ENCODE data around the gene ZAR1L.
A peak's percentile ranks its signal among the peaks of the same experiment; 100 is the strongest.
"Not testable (repeated sequence)": the region's sequence is repeated elsewhere in the genome, so short reads cannot be mapped to it uniquely, and the experiment has no call there.

ZAR1L gene, protein sequence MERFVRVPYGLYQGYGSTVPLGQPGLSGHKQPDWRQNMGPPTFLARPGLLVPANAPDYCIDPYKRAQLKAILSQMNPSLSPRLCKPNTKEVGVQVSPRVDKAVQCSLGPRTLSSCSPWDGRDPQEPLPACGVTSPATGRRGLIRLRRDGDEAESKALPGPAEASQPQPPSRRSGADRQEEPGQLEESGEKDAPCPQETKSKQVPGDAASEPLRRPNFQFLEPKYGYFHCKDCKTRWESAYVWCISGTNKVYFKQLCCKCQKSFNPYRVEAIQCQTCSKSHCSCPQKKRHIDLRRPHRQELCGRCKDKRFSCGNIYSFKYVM

DNA sequence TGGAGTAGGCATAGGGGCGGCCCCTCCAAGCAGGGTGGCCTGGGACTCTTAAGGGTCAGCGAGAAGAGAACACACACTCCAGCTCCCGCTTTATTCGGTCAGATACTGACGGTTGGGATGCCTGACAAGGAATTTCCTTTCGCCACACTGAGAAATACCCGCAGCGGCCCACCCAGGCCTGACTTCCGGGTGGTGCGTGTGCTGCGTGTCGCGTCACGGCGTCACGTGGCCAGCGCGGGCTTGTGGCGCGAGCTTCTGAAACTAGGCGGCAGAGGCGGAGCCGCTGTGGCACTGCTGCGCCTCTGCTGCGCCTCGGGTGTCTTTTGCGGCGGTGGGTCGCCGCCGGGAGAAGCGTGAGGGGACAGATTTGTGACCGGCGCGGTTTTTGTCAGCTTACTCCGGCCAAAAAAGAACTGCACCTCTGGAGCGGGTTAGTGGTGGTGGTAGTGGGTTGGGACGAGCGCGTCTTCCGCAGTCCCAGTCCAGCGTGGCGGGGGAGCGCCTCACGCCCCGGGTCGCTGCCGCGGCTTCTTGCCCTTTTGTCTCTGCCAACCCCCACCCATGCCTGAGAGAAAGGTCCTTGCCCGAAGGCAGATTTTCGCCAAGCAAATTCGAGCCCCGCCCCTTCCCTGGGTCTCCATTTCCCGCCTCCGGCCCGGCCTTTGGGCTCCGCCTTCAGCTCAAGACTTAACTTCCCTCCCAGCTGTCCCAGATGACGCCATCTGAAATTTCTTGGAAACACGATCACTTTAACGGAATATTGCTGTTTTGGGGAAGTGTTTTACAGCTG lies at the start of gene ZAR1L, which contains the start of gene BRCA2:
ZAR1L (minus strand) TSS at position 126 of the 790 bp plus-strand sequence. CDS start 3,438 bp downstream, outside the sequence.
BRCA2 (plus strand) TSS at position 271 of the 790 bp plus-strand sequence. CDS start 953 bp downstream, outside the sequence.
- Histone ChIP-seq H3K4me1 (ENCODE audit: insufficient read depth, low read length, poor library complexity, severe bottlenecking) (peaks cover 37% of the 10 kb centered on the region), H3F3A (ENCODE audit: low read depth) (no peaks in the 10 kb centered on the region), H3K9ac (ENCODE audit: low read depth, low read length, poor library complexity, severe bottlenecking) (peak within 1 kb of the TSS; percentile 87), H3K4me3 (ENCODE audit: low read length, poor library complexity, severe bottlenecking) (peak within 1 kb of the TSS; percentile 83), H3K79me2 (ENCODE audit: insufficient read depth, low read length) (peaks cover 33% of the 10 kb centered on the region), H3K27me3 (ENCODE audit: insufficient read depth, low read length, poor library complexity, severe bottlenecking) (no peaks in the 10 kb centered on the region), H3K9me2 (replicated peaks; ENCODE audit: low read depth, low read length) (no peaks in the 10 kb centered on the region), H4K20me1 (ENCODE audit: insufficient read depth, low read length, poor library complexity, severe bottlenecking) (peaks cover 6% of the 10 kb centered on the region), H3K4me2 (ENCODE audit: low read depth, low read length, poor library complexity, severe bottlenecking) (peak within 1 kb of the TSS; percentile 88), H3K9me3 (ENCODE audit: insufficient read depth, low read depth, low read length) (no peaks in the 10 kb centered on the region), H2AFZ (ENCODE audit: low read length) (peak within 1 kb of the TSS; percentile 87), H3K36me3 (ENCODE audit: insufficient read depth, low read length) (no peaks in the 10 kb centered on the region)
- TF ChIP-seq EZH2phosphoT487 (IDR thresholded peaks at IDR 0.05; ENCODE audit: borderline replicate concordance) = no peak
- TF ChIP-seq, protein P1, sequence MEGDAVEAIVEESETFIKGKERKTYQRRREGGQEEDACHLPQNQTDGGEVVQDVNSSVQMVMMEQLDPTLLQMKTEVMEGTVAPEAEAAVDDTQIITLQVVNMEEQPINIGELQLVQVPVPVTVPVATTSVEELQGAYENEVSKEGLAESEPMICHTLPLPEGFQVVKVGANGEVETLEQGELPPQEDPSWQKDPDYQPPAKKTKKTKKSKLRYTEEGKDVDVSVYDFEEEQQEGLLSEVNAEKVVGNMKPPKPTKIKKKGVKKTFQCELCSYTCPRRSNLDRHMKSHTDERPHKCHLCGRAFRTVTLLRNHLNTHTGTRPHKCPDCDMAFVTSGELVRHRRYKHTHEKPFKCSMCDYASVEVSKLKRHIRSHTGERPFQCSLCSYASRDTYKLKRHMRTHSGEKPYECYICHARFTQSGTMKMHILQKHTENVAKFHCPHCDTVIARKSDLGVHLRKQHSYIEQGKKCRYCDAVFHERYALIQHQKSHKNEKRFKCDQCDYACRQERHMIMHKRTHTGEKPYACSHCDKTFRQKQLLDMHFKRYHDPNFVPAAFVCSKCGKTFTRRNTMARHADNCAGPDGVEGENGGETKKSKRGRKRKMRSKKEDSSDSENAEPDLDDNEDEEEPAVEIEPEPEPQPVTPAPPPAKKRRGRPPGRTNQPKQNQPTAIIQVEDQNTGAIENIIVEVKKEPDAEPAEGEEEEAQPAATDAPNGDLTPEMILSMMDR (conservative IDR thresholded peaks at IDR 0.05; ENCODE audit: low read length) = no peak

DNA sequence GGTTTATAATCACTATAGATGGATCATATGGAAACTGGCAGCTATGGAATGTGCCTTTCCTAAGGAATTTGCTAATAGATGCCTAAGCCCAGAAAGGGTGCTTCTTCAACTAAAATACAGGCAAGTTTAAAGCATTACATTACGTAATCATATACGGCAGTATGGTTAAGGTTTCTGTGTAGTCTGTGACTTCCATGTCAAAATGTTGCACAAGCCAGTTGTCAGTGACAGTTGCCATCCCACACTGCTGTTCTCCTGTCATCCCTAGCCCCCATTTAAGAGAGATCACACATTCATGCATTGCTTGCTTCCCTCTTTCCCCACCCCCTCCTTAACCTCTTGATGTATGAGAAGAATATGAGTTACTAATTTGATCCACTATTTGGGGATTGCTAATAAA lies 47.4 kb upstream of the ZAR1L start:
- peaks cover 40% of the 10 kb centered on the region for H3K36me3 ChIP-seq (ENCODE audit: insufficient read depth, low read length)
- no peaks in the 10 kb centered on the region for H4K20me1 ChIP-seq (ENCODE audit: insufficient read depth, low read length, poor library complexity, severe bottlenecking)
- no peaks in the 10 kb centered on the region for H3K4me1 ChIP-seq (ENCODE audit: insufficient read depth, low read length, poor library complexity, severe bottlenecking)
- no peaks in the 10 kb centered on the region for H3K79me2 ChIP-seq (ENCODE audit: insufficient read depth, low read length)
- no peaks in the 10 kb centered on the region for H3K9me2 ChIP-seq (replicated peaks; ENCODE audit: low read depth, low read length)
- no peaks in the 10 kb centered on the region for H3F3A ChIP-seq (ENCODE audit: low read depth)
- H3K4me3 ChIP-seq (ENCODE audit: low read length, poor library complexity, severe bottlenecking) = no peak overlapping the region
- no peak overlapping the region for H3K9ac ChIP-seq (ENCODE audit: low read depth, low read length, poor library complexity, severe bottlenecking)
- H3K27me3 ChIP-seq (ENCODE audit: insufficient read depth, low read length, poor library complexity, severe bottlenecking) = no peaks in the 10 kb centered on the region
- H2AFZ ChIP-seq (ENCODE audit: low read length) = no peak overlapping the region
- TF ChIP-seq EZH2phosphoT487 (IDR thresholded peaks at IDR 0.05; ENCODE audit: borderline replicate concordance) = no peak
- H3K4me2 ChIP-seq (ENCODE audit: low read depth, low read length, poor library complexity, severe bottlenecking) = no peak overlapping the region
- H3K9me3 ChIP-seq (ENCODE audit: insufficient read depth, low read depth, low read length) = no peaks in the 10 kb centered on the region

DNA sequence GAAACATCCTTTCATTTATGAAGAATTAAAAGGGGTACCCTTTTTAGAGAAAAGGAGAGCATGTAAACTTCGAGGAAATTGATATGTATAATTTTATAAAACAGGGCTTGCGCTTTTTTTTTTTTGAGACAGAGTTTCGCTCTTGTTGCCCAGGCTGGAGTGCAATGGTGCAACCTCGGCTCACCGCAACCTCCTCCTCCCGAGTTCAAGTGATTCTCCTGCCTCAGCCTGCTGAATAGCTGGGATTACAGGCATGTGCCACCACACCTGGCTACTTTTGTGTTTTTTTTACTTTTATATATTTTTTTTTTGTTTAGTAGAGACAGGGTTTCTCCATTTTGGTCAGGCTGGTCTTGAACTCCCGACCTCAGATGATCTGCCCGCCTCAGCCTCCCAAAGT lies 40.8 kb upstream of the ZAR1L start:
- H2AFZ ChIP-seq (ENCODE audit: low read length); H3K4me1 ChIP-seq (ENCODE audit: insufficient read depth, low read length, poor library complexity, severe bottlenecking); H3K4me3 ChIP-seq (ENCODE audit: low read length, poor library complexity, severe bottlenecking); H4K20me1 ChIP-seq (ENCODE audit: insufficient read depth, low read length, poor library complexity, severe bottlenecking); H3F3A ChIP-seq (ENCODE audit: low read depth); H3K9me3 ChIP-seq (ENCODE audit: insufficient read depth, low read depth, low read length); H3K9ac ChIP-seq (ENCODE audit: low read depth, low read length, poor library complexity, severe bottlenecking); H3K79me2 ChIP-seq (ENCODE audit: insufficient read depth, low read length); H3K9me2 ChIP-seq (replicated peaks; ENCODE audit: low read depth, low read length); H3K4me2 ChIP-seq (ENCODE audit: low read depth, low read length, poor library complexity, severe bottlenecking); H3K27me3 ChIP-seq (ENCODE audit: insufficient read depth, low read length, poor library complexity, severe bottlenecking): not testable (repeated sequence)
- H3K36me3 ChIP-seq (ENCODE audit: insufficient read depth, low read length) = peaks cover 50% of the 10 kb centered on the region

DNA sequence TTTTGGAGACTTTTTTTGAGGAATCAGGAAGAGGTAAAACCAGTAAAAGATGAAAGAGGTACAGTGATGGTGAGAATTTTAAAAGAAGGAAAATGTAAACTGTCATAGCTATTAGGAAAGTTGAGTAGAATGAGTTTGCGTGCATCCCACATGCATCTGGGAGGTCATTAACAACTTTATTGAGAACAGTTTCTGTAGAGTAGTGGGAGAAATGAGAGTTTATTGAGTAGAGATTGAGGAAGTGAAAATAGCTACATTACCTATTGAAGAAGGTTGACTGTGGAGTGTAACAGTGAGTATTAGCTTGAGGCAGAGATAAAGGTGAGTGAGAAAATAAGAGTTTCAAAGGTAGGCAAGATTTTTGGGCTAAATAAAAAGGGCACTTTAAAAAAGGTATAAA lies 38.9 kb upstream of the ZAR1L start:
- no peaks in the 10 kb centered on the region for H3K4me1 ChIP-seq (ENCODE audit: insufficient read depth, low read length, poor library complexity, severe bottlenecking)
- no peak for TF ChIP-seq EZH2phosphoT487 (IDR thresholded peaks at IDR 0.05; ENCODE audit: borderline replicate concordance)
- TF ChIP-seq, protein P1 (conservative IDR thresholded peaks at IDR 0.05; ENCODE audit: low read length) = no peak
- no peaks in the 10 kb centered on the region for H3K9me3 ChIP-seq (ENCODE audit: insufficient read depth, low read depth, low read length)
- H3K4me2 ChIP-seq (ENCODE audit: low read depth, low read length, poor library complexity, severe bottlenecking) = no peak overlapping the region
- no peaks in the 10 kb centered on the region for H3F3A ChIP-seq (ENCODE audit: low read depth)
- no peaks in the 10 kb centered on the region for H3K79me2 ChIP-seq (ENCODE audit: insufficient read depth, low read length)
- no peak overlapping the region for H2AFZ ChIP-seq (ENCODE audit: low read length)
- H3K4me3 ChIP-seq (ENCODE audit: low read length, poor library complexity, severe bottlenecking) = no peak overlapping the region
- no peaks in the 10 kb centered on the region for H3K9me2 ChIP-seq (replicated peaks; ENCODE audit: low read depth, low read length)
- H3K9ac ChIP-seq (ENCODE audit: low read depth, low read length, poor library complexity, severe bottlenecking) = no peak overlapping the region
- no peaks in the 10 kb centered on the region for H3K27me3 ChIP-seq (ENCODE audit: insufficient read depth, low read length, poor library complexity, severe bottlenecking)
- H4K20me1 ChIP-seq (ENCODE audit: insufficient read depth, low read length, poor library complexity, severe bottlenecking) = no peaks in the 10 kb centered on the region
- H3K36me3 ChIP-seq (ENCODE audit: insufficient read depth, low read length) = peaks cover 52% of the 10 kb centered on the region

DNA sequence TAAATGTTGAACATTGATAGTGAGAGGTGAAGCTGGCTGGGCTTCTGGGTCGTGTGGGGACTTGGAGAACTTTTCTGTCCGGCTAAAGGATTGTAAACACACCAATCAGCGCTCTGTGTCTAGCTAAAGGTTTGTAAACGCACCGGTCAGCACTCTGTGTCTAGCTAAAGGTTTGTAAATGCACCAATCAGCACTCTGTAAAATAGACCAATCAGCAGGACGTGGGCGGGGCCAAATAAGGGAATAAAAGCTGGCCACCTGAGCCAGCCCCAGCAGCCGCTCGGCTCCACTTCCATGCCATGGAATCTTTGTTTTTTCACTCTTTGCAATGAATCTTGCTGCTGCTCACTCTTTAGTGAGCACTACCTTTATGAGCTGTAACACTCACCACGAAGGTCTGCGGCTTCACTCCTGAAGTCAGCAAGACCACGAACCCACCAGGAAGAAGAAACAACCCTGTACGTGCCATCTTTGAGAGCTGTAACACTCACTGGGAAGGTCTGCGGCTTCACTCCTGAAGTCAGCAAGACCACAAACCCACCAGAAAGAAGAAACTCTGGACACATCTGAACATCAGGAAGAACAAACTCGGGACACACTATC lies 35.8 kb upstream of the ZAR1L start:
- H3F3A ChIP-seq (ENCODE audit: low read depth); H3K4me2 ChIP-seq (ENCODE audit: low read depth, low read length, poor library complexity, severe bottlenecking); H4K20me1 ChIP-seq (ENCODE audit: insufficient read depth, low read length, poor library complexity, severe bottlenecking); H3K4me3 ChIP-seq (ENCODE audit: low read length, poor library complexity, severe bottlenecking); H2AFZ ChIP-seq (ENCODE audit: low read length); H3K9me3 ChIP-seq (ENCODE audit: insufficient read depth, low read depth, low read length); H3K27me3 ChIP-seq (ENCODE audit: insufficient read depth, low read length, poor library complexity, severe bottlenecking); H3K9ac ChIP-seq (ENCODE audit: low read depth, low read length, poor library complexity, severe bottlenecking); H3K9me2 ChIP-seq (replicated peaks; ENCODE audit: low read depth, low read length); H3K79me2 ChIP-seq (ENCODE audit: insufficient read depth, low read length): not testable (repeated sequence)
- Histone ChIP-seq H3K36me3 (ENCODE audit: insufficient read depth, low read length) (peaks cover 51% of the 10 kb centered on the region), H3K4me1 (ENCODE audit: insufficient read depth, low read length, poor library complexity, severe bottlenecking) (peaks cover 10% of the 10 kb centered on the region)

Measured in Loucy (cell line).